Occipital lobe (tissue), 2 donors: Measurements from ENCODE around the gene XBP1. TPM values are rescaled to one million over a fixed set of nuclear protein-coding genes. Genes with fewer than 3 reads are reported as not detected.
"Not testable (repeated sequence)": the region's sequence is repeated elsewhere in the genome, so short reads cannot be mapped to it uniquely, and the experiment has no call there.

Experiments
- DNase-seq: peaks from one replicate; lab custom pipeline; 2025; lab: John Stamatoyannopoulos, UW
- total RNA-seq: library from RNA; depleted of rRNA; stranded (reverse); fragments of >200 nt; gene quantifications from one replicate; pipeline ENCODE4 v1.2.3, GENCODE V29; 2014

XBP1 gene
- total RNA-seq, 1 donor from 2014 or later: 41.3 TPM

- DNase-seq: no peak
Measured at GRCh38 chr22:28819253-28820096, 19.1 kb upstream of the XBP1 start.

GRCh38 chr22:28817919-28818859, 17.8 kb upstream of the XBP1 start:
- DNase-seq: no peak

- DNase-seq: no peak
Measured at GRCh38 chr22:28817064-28817463, 16.7 kb upstream of the XBP1 start.

GRCh38 chr22:28815729-28816128, 15.4 kb upstream of the XBP1 start:
- no peak for DNase-seq

- no peak for DNase-seq
Measured at GRCh38 chr22:28815111-28815510, 14.7 kb upstream of the XBP1 start.

GRCh38 chr22:28813772-28814518, 13.6 kb upstream of the XBP1 start:
- DNase-seq: no peak

- no peak for DNase-seq
Measured at GRCh38 chr22:28812516-28812915, 12.1 kb upstream of the XBP1 start.

GRCh38 chr22:28810821-28811491, 10.6 kb upstream of the XBP1 start:
- DNase-seq: no peak

GRCh38 chr22:28808716-28809355, 8.5 kb upstream of the XBP1 start:
- DNase-seq: no peak

- not testable (repeated sequence) for DNase-seq
Measured at GRCh38 chr22:28805426-28805825, 5.1 kb upstream of the XBP1 start.

GRCh38 chr22:28802595-28803123, 2.3 kb upstream of the XBP1 start:
- DNase-seq: no peak

GRCh38 chr22:28801845-28802594, 1.7 kb upstream of the XBP1 start:
- DNase-seq: no peak

GRCh38 chr22:28799606-28800307, 612 bp downstream of the XBP1 start:
- DNase-seq: no peak

GRCh38 chr22:28798810-28799605, 1.4 kb downstream of the XBP1 start:
- no peak for DNase-seq

GRCh38 chr22:28795932-28796856, 4.2 kb downstream of the XBP1 start:
- no peak for DNase-seq

- no peak for DNase-seq
Measured at GRCh38 chr22:28795071-28795693, 5.2 kb downstream of the XBP1 start.
